GM19438 (cell line): ENCODE data around the gene RAB36.

ENCODE experiments used
- ATAC-seq: cut with Tn5 transposase; IDR thresholded peaks from one replicate; pipeline ENCODE4 v1.9.1; 2021; ENCODE audit warnings: low read depth; ENCODE audit not compliant: unreplicated experiment

The RAB36 gene

GRCh38 chr22:23144932-23145877 is at the start of gene RAB36:
Gene RAB36 (plus strand): TSS chr22:23145477. CDS start chr22:23146617, 1,140 bp downstream.
- ATAC-seq = no peak

GRCh38 chr22:23095733-23096342 is 49.4 kb upstream of the RAB36 start:
- no peak for ATAC-seq

- ATAC-seq = no peak
Observed at GRCh38 chr22:23097412-23098229, 47.7 kb upstream of the RAB36 start.

GRCh38 chr22:23098230-23098705 is 47.0 kb upstream of the RAB36 start:
- no peak for ATAC-seq

GRCh38 chr22:23098718-23099530 is 46.4 kb upstream of the RAB36 start:
- no peak for ATAC-seq

- no peak for ATAC-seq
Observed at GRCh38 chr22:23099531-23099804, 45.8 kb upstream of the RAB36 start.

GRCh38 chr22:23100124-23100801 is 45.0 kb upstream of the RAB36 start:
- ATAC-seq = no peak

- no peak for ATAC-seq
Observed at GRCh38 chr22:23101524-23101923, 43.8 kb upstream of the RAB36 start.

GRCh38 chr22:23102002-23102655 is 43.1 kb upstream of the RAB36 start:
- no peak for ATAC-seq

- ATAC-seq = no peak
Observed at GRCh38 chr22:23102776-23103175, 42.5 kb upstream of the RAB36 start.

GRCh38 chr22:23103199-23103954 is 41.9 kb upstream of the RAB36 start:
- ATAC-seq = no peak

- no peak for ATAC-seq
Observed at GRCh38 chr22:23104187-23104971, 40.9 kb upstream of the RAB36 start.

- ATAC-seq = no peak
Observed at GRCh38 chr22:23105304-23105703, 40.0 kb upstream of the RAB36 start.

GRCh38 chr22:23105919-23106318 is 39.4 kb upstream of the RAB36 start:
- ATAC-seq = no peak

GRCh38 chr22:23106344-23106743 is 38.9 kb upstream of the RAB36 start:
- no peak for ATAC-seq

GRCh38 chr22:23106906-23107367 is 38.3 kb upstream of the RAB36 start:
- ATAC-seq = no peak

- no peak for ATAC-seq
Observed at GRCh38 chr22:23107487-23108248, 37.6 kb upstream of the RAB36 start.
